Measurements from ENCODE around the gene XYLT1.

Gene XYLT1

GRCh38 chr16:17302620-17303019, 168.1 kb downstream of the XYLT1 start:
- no peak for DNase-seq

- no peak for DNase-seq
These were observed 168.5 kb downstream of the XYLT1 start for GRCh38 chr16:17302214-17302613.

DNA sequence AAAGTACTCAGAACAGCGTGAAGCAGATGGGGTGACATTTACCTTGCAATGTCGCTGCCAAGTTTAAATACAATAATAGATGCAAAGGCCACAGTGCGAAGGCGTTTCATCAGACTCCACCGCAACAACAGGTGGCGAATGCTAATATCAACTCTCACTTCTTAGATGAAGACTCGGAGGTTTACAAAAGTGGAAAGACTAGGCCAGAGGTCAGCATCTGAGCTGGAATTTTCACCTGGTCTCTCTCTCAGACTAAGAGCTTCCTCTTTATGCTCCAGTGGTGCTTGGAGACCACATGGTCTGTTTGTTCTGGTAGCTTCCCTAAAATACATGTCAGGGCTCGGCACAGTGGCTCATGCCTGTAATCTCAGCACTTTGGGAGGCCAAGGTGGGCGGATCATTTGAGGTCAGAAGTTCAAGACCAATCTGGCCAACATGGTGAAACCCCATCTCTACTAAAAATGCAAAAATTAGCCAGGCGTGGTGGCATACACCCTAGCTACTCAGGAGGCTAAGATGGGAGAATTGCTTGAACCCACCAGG, 169.1 kb downstream of the XYLT1 start:
- DNase-seq, result no peak

DNA sequence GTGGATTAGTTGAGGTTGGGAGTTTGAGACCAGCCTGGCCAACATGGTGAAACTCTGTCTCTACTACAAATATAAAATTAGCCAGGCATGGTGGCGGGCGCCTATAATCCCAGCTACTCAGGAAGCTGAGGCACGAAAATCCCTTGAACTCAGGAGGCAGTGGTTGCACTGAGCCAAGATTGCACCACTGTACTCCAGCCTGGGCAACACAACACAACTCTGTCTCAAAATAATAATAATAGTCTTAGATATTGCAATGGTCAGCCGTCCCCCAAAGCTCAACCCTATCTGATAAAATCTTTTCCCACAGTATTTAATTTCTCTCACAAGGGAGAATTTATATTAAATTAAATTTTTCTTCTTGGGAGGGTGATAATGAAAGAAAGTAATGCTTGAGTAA, 169.6 kb downstream of the XYLT1 start:
- no peak for DNase-seq

- DNase-seq, result no peak
These were observed 171.0 kb downstream of the XYLT1 start for GRCh38 chr16:17299790-17300189.

- no peak for DNase-seq
These were observed 172.5 kb downstream of the XYLT1 start for GRCh38 chr16:17298238-17298637.

DNA sequence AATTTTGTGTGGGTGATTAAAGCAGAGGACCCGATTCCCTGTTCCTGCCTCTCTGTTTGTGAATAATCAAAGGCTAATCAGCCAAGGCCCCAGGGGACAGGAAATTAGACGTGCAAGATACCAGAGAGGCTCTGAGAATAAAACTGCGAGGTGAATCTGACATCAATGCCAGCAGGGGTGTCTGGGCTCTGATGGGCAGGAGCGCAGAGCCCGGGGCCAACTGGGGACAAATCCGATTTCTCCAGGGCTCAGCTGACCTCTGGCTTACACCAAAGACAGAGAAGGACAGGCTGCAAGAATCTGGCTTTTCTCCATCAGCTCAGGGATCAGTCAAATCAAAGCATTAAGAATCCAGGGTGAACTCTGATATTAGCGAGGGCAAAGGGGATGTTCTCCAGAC, 174.3 kb downstream of the XYLT1 start:
- no peak for DNase-seq

- no peak for DNase-seq
These were observed 174.8 kb downstream of the XYLT1 start for GRCh38 chr16:17295948-17296347.

DNA sequence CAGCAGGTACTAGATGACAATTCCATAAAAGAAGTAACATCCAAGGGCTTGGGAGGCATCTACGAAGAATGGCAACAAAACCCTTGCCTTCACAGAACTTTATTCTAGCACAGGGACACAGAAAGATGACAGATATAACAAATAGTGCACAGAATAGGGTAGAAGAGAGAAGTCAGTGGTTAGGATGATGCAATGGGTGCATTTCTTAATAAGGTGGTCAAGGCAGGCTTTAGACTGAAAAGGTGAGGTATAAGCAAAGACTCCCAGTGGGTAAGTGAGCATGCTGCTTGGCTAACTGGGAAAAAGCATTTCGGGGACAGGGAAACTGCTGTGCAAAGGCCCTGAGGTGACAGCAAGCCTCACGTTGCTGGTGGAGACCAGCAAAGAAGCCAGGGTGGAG, 175.9 kb downstream of the XYLT1 start:
- no peak for DNase-seq

DNA sequence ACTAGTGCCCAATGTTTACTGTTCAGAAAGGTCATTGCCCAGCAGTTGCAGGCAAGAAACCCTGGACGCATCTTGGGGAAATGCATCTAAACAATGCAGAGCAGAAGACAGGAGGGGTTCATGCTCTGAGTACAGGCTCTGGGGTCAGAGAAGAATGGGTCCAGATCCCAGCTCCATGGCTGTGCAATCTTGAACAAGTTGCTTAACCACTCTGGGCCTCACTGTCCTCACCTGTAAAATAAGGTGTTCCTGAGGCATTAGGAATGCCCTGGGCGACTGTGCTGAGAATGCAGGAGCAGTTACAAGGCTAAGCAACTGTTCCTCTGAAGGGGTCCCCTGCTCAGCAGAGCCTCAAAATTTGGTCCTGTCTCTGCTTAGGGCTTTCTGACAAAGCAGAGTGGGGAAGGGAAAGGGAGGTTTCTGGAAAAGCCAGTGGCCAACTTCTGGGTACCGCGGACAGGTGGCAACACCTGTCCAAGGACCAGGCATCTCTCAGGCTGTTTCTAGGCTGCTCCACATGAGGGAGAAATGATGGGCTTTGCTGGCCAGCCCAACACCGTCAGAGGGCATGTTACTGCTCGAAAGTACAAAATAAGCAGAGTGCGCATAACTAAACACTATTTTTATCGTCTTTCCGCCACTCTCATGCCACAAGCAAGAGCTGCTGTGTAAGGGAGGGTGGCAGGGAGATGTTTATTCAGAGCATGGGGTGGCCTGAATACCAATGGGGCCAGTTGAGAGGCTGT, 176.8 kb downstream of the XYLT1 start:
- no peak for DNase-seq

DNA sequence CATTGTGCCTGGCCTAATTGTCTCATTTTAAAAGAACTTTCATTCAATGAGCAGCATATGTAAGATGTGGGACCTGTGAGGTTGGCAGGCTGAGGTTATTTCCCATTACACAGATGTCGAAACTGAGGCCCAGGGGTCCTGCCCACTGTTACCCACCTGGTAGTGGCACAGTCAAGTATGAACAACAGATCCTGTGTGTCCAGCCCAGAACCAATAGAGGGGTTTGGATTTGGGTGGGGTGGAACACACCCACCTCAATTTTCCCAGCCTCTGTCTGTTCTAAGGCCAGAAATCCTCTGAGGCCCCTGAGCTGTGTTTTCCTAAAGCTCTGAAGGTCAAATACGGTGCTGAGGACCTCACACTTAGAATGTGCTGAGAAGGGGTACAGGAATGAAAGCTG, 179.5 kb downstream of the XYLT1 start:
- DNase-seq, result no peak

GRCh38 chr16:17289674-17290635, 180.8 kb downstream of the XYLT1 start:
- no peak for DNase-seq

- no peak for DNase-seq
These were observed 181.7 kb downstream of the XYLT1 start for GRCh38 chr16:17289050-17289449.

DNA sequence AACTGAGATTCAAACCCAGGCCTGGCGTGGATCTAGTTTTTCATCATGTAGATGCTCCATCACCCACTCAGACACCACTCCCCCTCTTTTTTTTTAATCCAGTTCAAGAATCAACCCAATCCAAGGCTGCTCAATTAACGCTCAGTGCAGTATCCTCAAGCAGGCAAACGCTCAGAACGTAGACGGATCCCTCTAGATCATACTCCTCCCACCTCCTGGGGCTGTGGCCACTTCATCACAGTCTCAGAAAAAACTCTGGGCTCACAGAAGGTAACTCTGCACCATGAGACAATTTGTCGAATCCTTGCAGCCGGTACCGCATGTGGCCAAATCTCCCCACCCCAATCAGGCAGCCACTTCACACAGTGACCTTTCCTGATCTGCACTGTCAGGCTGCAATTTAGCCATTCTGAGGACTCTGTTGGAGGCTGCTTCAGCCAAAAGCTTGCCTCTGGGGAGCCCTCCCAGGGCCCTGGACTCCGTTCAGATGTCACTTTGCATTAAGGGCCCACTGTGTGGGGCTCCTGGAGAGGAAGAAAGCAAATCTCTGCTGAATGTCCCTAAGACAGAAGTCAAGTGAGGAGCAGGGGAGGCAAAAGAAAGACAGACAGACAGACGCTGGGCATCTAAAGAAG, 183.5 kb downstream of the XYLT1 start:
- no peak for DNase-seq

DNA sequence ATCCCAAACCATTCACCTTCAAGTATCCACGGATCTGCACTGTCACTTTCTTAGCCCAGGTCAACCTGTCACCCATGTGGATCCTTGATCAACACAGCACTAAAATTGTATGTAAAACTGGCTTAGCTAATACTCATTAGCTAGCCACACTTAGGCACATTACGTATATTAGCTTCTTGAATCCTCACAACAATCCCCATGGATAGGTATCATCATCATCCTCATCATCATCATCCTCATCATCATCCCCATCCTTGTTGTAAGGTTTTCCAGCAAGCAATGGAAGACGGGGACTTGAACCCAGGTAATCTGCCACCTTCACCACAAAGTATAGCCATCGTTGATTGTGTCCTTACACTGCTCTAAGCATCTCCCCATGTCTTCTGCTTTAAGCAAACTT, 184.3 kb downstream of the XYLT1 start:
- DNase-seq, result no peak

DNA sequence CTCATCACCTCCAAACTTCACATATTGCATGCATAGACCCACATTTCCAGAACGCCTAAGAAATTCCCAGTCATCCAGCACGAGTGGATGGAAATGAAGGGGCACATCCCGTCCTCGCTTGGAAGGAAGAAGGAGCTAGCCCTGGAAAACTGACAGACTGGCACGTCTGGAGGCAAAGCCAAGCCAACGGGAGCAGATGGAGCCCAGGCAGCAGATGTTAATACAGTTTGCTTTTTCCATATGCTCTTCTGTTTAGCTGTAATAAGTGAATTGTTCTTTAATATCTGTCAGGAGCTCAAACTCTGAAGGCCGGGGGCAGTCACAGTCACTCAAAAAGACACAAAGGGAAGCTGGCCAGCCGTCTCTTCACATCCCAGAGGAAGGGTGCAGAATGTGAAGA, 187.7 kb downstream of the XYLT1 start:
- no peak for DNase-seq

DNA sequence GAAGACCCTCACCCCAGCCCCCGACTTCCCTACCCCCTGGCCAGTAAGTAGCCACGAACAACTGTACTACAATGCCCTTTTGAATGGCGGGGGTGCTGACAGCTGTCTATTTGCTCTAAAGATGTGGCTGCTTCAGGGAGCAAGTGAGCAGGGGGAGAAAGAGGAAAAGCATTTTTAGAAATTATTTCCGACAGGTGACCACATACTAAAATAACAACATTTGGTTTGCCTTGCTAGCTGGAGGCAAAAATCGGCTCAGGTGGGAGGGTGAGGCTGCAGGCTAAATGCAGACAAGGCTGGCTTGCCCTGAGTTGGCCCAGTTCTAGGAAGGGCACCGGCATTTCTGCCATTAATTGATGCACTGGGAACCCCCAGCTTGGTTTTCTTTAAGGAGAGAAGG, 188.5 kb downstream of the XYLT1 start:
- DNase-seq, result no peak

GRCh38 chr16:17281052-17281451, 189.7 kb downstream of the XYLT1 start:
- DNase-seq, result no peak

DNA sequence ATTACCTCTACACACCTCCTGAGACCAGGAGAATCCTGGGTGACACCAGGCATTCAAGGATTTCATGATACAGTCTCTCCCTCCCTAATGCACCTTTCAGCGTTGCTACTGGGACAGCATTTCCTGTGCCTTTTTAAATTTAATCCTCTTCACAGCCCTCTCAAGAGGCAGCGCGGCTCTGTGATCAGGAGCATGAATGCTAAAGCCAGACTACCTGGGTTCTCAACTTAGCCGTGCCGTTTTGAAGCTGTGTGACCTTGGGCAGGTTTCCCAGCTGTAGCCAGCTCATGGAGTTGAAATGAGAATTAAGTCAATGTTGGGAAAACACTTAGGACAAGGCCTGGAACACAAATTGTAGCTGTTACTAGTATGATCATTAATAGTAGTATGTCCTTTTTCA, 191.8 kb downstream of the XYLT1 start:
- DNase-seq, result no peak

- DNase-seq, result no peak
These were observed 192.8 kb downstream of the XYLT1 start for GRCh38 chr16:17277981-17278381.

DNA sequence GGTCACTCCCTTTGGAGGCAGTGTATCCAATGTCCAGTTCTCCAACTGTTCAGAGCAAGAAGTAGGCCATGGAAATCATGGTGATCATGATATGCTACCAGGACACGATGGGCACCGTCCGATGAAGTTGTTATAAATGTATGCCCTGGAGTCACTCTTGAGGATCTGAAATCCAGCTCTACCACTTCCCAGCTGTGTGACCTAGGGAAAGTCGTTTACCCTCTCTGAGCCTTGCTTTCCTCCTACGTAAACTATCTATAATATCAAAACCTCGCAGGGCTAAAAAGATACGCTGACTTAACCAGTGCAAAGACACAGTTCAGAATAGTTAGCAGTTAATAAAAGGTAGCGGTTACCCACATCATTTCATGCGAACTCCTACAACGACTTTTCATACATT, 194.2 kb downstream of the XYLT1 start:
- DNase-seq, result no peak

DNA sequence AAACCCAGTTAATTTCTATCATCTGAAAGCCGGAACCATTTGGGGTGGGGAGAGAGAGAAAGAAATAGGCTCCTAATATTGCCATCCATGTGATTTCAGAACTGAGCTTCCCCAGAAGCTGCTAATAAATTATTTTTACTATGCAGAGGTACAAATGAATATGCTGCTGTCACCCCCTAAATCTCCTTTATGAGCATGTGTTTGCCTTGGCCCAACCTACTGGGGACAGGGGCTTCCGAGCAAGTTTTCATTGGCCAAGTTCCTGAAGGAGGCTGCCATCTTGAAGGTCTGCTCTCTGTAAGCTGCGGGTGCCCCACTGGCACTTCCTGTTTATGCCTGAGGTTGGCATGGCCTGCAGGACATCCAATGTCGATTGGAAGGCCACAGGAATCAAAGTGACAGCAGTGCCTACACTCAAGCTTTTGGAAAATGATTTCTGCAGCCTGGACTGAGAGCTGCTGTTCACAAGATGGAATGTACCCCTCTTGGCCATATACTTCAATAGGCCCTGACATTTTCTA, 194.7 kb downstream of the XYLT1 start:
- no peak for DNase-seq
